ENCODE data around the gene NXNL1. TPM values are rescaled to one million over a fixed set of nuclear protein-coding genes. Genes with fewer than 3 reads are reported as not detected.

NXNL1 gene
- total and polyA plus RNA-seq, 2 donors (not counting 1 experiment from before 2014, with no cell fraction given): not detected

DNA sequence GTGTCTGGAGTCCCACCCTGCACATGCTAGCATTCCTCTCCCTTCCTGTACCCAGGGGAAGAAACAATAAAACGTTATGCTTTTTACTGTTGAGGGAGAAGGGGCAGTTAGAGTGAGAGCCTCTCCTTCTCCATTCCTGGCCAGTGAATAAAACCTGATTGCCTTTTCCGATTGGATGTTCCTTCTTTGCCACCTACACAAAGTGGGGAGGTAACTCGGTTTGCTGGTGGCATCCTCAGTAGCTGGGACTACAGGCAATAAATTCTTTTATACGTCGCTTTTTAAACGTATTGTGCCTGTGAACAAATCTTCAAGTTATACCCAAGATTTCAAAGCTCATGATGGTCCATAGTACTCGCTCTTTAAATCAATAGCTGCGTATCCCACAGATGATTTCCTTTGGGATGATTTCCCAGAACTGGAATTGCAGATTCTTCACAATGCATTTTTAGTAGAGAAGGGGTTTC is 41.5 kb downstream of the NXNL1 start:
- Histone ChIP-seq H2AFZ (ENCODE audit: low read length) (peak overlapping the region; percentile 86), H3K9me3 (ENCODE audit: control insufficient read depth, insufficient read depth, low read depth, low read length) (no peaks in the 10 kb centered on the region), H3K4me3 (replicated peaks in 1 of 4; ENCODE audit: control extremely low read depth in 1 of 4, insufficient read depth in 1 of 4, low read depth in 3 of 4, low read length in 4 of 4) (peak overlapping the region; percentile 53 to 86 (median 59)), H3K9ac (ENCODE audit: insufficient read depth, low read length) (peak overlapping the region; percentile 27), H3K27me3 (ENCODE audit: control insufficient read depth, insufficient read depth, low read length) (peaks cover 2% of the 10 kb centered on the region), H3K79me2 (ENCODE audit: control insufficient read depth, insufficient read depth, low read length) (no peaks in the 10 kb centered on the region), H4K20me1 (ENCODE audit: control insufficient read depth, extremely low read depth, insufficient read depth, low read length) (no peaks in the 10 kb centered on the region), H3K36me3 (ENCODE audit: control insufficient read depth, insufficient read depth, low read length) (peaks cover 1% of the 10 kb centered on the region), H3K27ac (ENCODE audit: insufficient read depth, low read length) (peak overlapping the region; percentile 56), H3K4me1 (ENCODE audit: control insufficient read depth, extremely low read depth, insufficient read depth, low read length) (no peaks in the 10 kb centered on the region), H3K4me2 (ENCODE audit: extremely low read depth, insufficient read depth, low read length) (peak overlapping the region; percentile 92)
- no peak for DNase-seq (ENCODE audit: low read depth in 2 of 2)
- TF ChIP-seq, protein P1, sequence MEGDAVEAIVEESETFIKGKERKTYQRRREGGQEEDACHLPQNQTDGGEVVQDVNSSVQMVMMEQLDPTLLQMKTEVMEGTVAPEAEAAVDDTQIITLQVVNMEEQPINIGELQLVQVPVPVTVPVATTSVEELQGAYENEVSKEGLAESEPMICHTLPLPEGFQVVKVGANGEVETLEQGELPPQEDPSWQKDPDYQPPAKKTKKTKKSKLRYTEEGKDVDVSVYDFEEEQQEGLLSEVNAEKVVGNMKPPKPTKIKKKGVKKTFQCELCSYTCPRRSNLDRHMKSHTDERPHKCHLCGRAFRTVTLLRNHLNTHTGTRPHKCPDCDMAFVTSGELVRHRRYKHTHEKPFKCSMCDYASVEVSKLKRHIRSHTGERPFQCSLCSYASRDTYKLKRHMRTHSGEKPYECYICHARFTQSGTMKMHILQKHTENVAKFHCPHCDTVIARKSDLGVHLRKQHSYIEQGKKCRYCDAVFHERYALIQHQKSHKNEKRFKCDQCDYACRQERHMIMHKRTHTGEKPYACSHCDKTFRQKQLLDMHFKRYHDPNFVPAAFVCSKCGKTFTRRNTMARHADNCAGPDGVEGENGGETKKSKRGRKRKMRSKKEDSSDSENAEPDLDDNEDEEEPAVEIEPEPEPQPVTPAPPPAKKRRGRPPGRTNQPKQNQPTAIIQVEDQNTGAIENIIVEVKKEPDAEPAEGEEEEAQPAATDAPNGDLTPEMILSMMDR (conservative IDR thresholded peaks at IDR 0.05 in 1 of 2, IDR thresholded peaks at IDR 0.05 in 1 of 2; ENCODE audit: low read depth in 1 of 2, low read length in 2 of 2): no peak
- TF ChIP-seq EZH2 (IDR thresholded peaks at IDR 0.05; ENCODE audit: low read length, missing control alignments): no peak

DNA sequence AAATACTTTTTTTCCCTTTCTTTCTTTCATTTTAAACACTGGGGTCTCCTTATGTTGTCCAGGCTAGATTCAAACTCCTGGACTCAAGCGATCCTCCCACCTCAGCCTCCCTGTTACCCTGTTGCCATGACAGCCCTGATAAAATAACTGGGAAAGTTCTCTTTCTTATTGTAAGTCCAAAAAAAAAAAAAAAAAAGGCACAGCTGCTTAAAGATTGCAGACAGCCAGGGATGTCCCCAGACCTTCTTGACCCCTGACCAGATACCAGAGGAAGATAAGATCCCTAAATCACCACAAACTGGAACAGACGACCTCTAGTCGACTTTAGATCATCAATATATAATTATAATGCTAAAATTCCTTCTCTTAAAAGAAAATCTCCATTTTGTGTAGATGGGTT is 42.0 kb downstream of the NXNL1 start:
- no peaks in the 10 kb centered on the region for H4K20me1 ChIP-seq (ENCODE audit: control insufficient read depth, extremely low read depth, insufficient read depth, low read length)
- no peaks in the 10 kb centered on the region for H3K9me3 ChIP-seq (ENCODE audit: control insufficient read depth, insufficient read depth, low read depth, low read length)
- no peak overlapping the region for H3K27ac ChIP-seq (ENCODE audit: insufficient read depth, low read length)
- H3K9ac ChIP-seq (ENCODE audit: insufficient read depth, low read length): no peak overlapping the region
- peaks cover 2% of the 10 kb centered on the region for H3K27me3 ChIP-seq (ENCODE audit: control insufficient read depth, insufficient read depth, low read length)
- no peak for TF ChIP-seq EZH2 (IDR thresholded peaks at IDR 0.05; ENCODE audit: low read length, missing control alignments)
- no peak overlapping the region for H3K4me3 ChIP-seq (replicated peaks in 1 of 4; ENCODE audit: control extremely low read depth in 1 of 4, insufficient read depth in 1 of 4, low read depth in 3 of 4, low read length in 4 of 4)
- H3K4me1 ChIP-seq (ENCODE audit: control insufficient read depth, extremely low read depth, insufficient read depth, low read length): no peaks in the 10 kb centered on the region
- peak overlapping the region; percentile 92 for H3K4me2 ChIP-seq (ENCODE audit: extremely low read depth, insufficient read depth, low read length)
- no peaks in the 10 kb centered on the region for H3K79me2 ChIP-seq (ENCODE audit: control insufficient read depth, insufficient read depth, low read length)
- no peak for DNase-seq (ENCODE audit: low read depth in 2 of 2)
- no peak overlapping the region for H2AFZ ChIP-seq (ENCODE audit: low read length)
- H3K36me3 ChIP-seq (ENCODE audit: control insufficient read depth, insufficient read depth, low read length): peaks cover 1% of the 10 kb centered on the region

DNA sequence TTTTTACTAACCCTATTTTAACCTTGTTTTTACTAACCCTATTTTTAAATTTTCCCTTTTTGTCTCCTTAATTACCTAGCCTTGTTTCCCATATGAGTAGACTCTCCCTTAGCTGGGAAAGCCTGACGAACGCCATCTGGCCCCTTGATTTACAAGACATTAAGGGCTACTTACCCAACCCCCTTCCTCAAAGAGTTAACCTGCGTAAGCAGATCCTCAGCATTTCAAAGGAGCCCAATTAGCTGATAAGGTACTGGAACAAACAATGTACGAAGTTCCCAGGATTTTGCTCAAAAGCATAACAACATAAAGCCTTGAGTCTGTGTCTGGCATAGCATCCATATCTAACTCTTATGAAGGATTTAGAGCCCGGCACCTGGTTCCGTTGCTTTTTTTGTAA is 45.6 kb downstream of the NXNL1 start:
- no peak for DNase-seq (ENCODE audit: low read depth in 2 of 2)
- Histone ChIP-seq H3K79me2 (ENCODE audit: control insufficient read depth, insufficient read depth, low read length) (no peaks in the 10 kb centered on the region), H3K9me3 (ENCODE audit: control insufficient read depth, insufficient read depth, low read depth, low read length) (no peaks in the 10 kb centered on the region), H3K4me2 (ENCODE audit: extremely low read depth, insufficient read depth, low read length) (no peak overlapping the region), H3K4me3 (replicated peaks in 1 of 4; ENCODE audit: control extremely low read depth in 1 of 4, insufficient read depth in 1 of 4, low read depth in 3 of 4, low read length in 4 of 4) (no peak overlapping the region), H3K36me3 (ENCODE audit: control insufficient read depth, insufficient read depth, low read length) (no peaks in the 10 kb centered on the region), H3K4me1 (ENCODE audit: control insufficient read depth, extremely low read depth, insufficient read depth, low read length) (no peaks in the 10 kb centered on the region), H2AFZ (ENCODE audit: low read length) (no peak overlapping the region), H3K27ac (ENCODE audit: insufficient read depth, low read length) (no peak overlapping the region), H3K9ac (ENCODE audit: insufficient read depth, low read length) (no peak overlapping the region), H3K27me3 (ENCODE audit: control insufficient read depth, insufficient read depth, low read length) (peaks cover 2% of the 10 kb centered on the region), H4K20me1 (ENCODE audit: control insufficient read depth, extremely low read depth, insufficient read depth, low read length) (no peaks in the 10 kb centered on the region)
- TF ChIP-seq EZH2 (IDR thresholded peaks at IDR 0.05; ENCODE audit: low read length, missing control alignments): no peak
- TF ChIP-seq, protein P1 (conservative IDR thresholded peaks at IDR 0.05 in 1 of 2, IDR thresholded peaks at IDR 0.05 in 1 of 2; ENCODE audit: low read depth in 1 of 2, low read length in 2 of 2): no peak

All from fibroblast of lung (primary cell).